ENCODE results near the gene SLC44A1.

DNA sequence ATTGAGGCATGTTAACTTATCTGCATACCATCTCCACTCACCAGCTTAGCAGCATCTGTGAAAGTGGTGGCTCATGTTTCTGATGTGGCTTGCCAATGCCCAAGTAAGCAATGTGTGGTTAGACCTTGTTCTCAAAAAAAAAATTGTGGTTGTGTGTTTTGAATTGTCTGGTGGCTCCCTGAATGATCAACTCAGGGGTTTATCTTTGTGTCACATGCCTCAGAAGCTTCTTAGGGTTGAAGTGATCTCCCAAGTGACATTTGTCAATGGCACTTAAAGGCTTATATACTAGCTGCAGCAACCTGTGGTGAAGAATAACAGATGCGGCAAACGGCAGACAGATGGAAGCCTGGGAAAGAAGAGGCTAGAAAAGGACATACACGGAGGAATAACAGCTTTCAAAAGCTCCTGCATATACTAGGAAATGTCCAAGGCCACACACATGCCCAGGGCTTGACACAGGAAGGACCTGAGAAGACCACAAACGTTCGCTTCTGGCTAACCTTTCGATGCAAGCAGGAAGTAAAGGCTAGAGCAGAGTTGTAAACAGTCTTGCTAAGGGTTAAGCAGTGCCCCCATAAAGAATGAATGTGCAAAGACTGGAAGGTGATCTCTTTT lies 161.2 kb downstream of the SLC44A1 start:
- no peak for TF ChIP-seq GATA2 (CRISPR knock-in tag; IDR thresholded peaks at IDR 0.05)
- TF ChIP-seq RCOR1 (IDR thresholded peaks at IDR 0.05; ENCODE audit: low read length) = no peak
- TF ChIP-seq FOXM1 (IDR thresholded peaks at IDR 0.05; ENCODE audit: low read depth) = no peak
- no peak for TF ChIP-seq CTCF (IDR thresholded peaks at IDR 0.05)
- TF ChIP-seq JUND (IDR thresholded peaks at IDR 0.05) = no peak
- no peak for TF ChIP-seq TEAD4 (IDR thresholded peaks at IDR 0.05; ENCODE audit: borderline replicate concordance, insufficient read depth)
- TF ChIP-seq SIN3A (IDR thresholded peaks at IDR 0.05; ENCODE audit: borderline replicate concordance, low read depth, low read length) = no peak
